Gastroesophageal sphincter (tissue), 4 donors: ENCODE data around the gene JPT1. TPM values are rescaled to one million over a fixed set of nuclear protein-coding genes. Genes with fewer than 3 reads are reported as not detected.
A peak's percentile ranks its signal among the peaks of the same experiment; 100 is the strongest.
"Not testable (repeated sequence)": the region's sequence is repeated elsewhere in the genome, so short reads cannot be mapped to it uniquely, and the experiment has no call there.

Experiments used
- ATAC-seq: fragments of 150-250 bp; one replicate; pipeline ENCODE4 v1.9.1; 2016; ENCODE audit warnings: mild to moderate bottlenecking, moderate library complexity
- H3K27ac ChIP-seq, 4 donors: fragments of 200-600 bp; sonication (generic) in 3 of 4; 1 replicate in 3 of 4; 2 replicates in 1 of 4; pipeline ENCODE4 v1.5.1; 2016 to 2019
- H3K27me3 ChIP-seq: fragments of 200-600 bp; sonication (generic); one replicate; pipeline ENCODE4 v1.5.1; 2019
- H3K36me3 ChIP-seq, 2 donors: fragments of 200-600 bp; sonication (generic); one replicate each; pipeline ENCODE4 v1.5.1; 2019; ENCODE audit warnings: control low read depth in 1 of 2
- H3K4me1 ChIP-seq, 3 donors: fragments of 200-600 bp; sonication (generic); 1 replicate in 2 of 3; 2 replicates in 1 of 3; pipeline ENCODE4 v1.5.1; 2016 to 2019; ENCODE audit warnings: control low read depth in 2 of 3
- H3K4me3 ChIP-seq, 2 donors: fragments of 200-600 bp; sonication (generic); one replicate each; pipeline ENCODE4 v1.5.1; 2019; ENCODE audit warnings: mild to moderate bottlenecking in 1 of 2, moderate library complexity in 1 of 2
- H3K9me3 ChIP-seq, 3 donors: fragments of 200-600 bp; sonication (generic); one replicate each; pipeline ENCODE4 v1.5.1; 2017 to 2019; ENCODE audit warnings: control low read depth in 2 of 3
- EP300 ChIP-seq: sonication (generic); formaldehyde crosslinking; IDR thresholded peaks from one replicate; pipeline ENCODE4 v1.6.1; 2017; ENCODE audit warnings: antibody characterized with exemption, mild to moderate bottlenecking
- POLR2A ChIP-seq, 2 donors: fragments of 450-650 bp; IDR thresholded peaks; one replicate each; pipeline ENCODE4 v1.6.1; 2017; ENCODE audit warnings: antibody characterized with exemption in 2 of 2, mild to moderate bottlenecking in 2 of 2, moderate library complexity in 1 of 2
- POLR2AphosphoS5 ChIP-seq: sonication (generic); formaldehyde crosslinking; IDR thresholded peaks from one replicate; pipeline ENCODE4 v1.6.1; 2017; ENCODE audit warnings: antibody characterized with exemption
- WGBS, 2 donors: methylation state at CpG; one replicate each; pipeline ENCODE4 v1.1.5; 2018; ENCODE audit warnings: low coverage in 1 of 2; 5-methylcytosine and 5-hydroxymethylcytosine counted together
- total RNA-seq, 4 donors: library from RNA; depleted of rRNA; stranded (reverse); fragments of >200 nt; gene quantifications; one replicate each; pipeline ENCODE4 v1.1.0, GENCODE V29; 2016
- TF ChIP-seq, protein P1 (sequence below), 4 experiments: fragments of 200-600 bp in 2 of 4; fragments of 450-650 bp in 2 of 4; sonication (generic) in 1 of 4; IDR thresholded peaks; one replicate each; pipeline ENCODE4 v1.5.1; 2017 to 2019; ENCODE audit warnings: antibody characterized with exemption in 4 of 4, mild to moderate bottlenecking in 2 of 4, moderate library complexity in 2 of 4

Gene JPT1
- total RNA-seq, 4 donors from 2014 or later, result 9.3 to 48.5 (median 25.0) TPM

DNA sequence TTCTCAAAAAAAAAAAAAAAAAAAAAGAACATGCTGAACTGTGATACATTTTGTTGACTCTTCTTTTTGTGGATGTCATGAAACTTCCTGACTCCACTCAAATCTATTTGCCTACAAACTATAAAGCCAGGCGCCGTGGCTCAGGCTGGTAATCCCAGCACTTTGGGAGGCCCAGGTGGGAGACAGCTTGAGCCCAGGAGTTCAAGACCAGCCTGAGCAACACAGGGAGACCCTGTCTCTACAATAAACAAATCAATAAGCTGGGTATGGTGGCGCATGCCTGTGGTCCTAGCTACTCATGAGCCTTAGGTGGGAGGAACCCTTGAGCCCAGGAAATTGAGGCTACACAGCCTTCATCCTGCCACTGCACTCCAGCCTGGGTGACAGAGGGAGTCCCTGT lies 21.3 kb downstream of the JPT1 start:
- Histone ChIP-seq H3K36me3 (peaks cover 0 to 20% of the 10 kb centered on the region in 2 donors), H3K4me1 (peaks cover 0 to 23% (median 5%) of the 10 kb centered on the region in 3 donors), H3K9me3 (no peaks in the 10 kb centered on the region), H3K27me3 (no peaks in the 10 kb centered on the region), H3K27ac (no peak overlapping the region), H3K4me3 (no peak overlapping the region)
- TF ChIP-seq, protein P1, sequence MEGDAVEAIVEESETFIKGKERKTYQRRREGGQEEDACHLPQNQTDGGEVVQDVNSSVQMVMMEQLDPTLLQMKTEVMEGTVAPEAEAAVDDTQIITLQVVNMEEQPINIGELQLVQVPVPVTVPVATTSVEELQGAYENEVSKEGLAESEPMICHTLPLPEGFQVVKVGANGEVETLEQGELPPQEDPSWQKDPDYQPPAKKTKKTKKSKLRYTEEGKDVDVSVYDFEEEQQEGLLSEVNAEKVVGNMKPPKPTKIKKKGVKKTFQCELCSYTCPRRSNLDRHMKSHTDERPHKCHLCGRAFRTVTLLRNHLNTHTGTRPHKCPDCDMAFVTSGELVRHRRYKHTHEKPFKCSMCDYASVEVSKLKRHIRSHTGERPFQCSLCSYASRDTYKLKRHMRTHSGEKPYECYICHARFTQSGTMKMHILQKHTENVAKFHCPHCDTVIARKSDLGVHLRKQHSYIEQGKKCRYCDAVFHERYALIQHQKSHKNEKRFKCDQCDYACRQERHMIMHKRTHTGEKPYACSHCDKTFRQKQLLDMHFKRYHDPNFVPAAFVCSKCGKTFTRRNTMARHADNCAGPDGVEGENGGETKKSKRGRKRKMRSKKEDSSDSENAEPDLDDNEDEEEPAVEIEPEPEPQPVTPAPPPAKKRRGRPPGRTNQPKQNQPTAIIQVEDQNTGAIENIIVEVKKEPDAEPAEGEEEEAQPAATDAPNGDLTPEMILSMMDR (IDR thresholded peaks at IDR 0.05), result no peak
- no peak for TF ChIP-seq POLR2AphosphoS5
- no peak for TF ChIP-seq EP300
- no peak for TF ChIP-seq POLR2A (IDR thresholded peaks at IDR 0.05)
- no peak for ATAC-seq
- 89% methylated on average over 1 of the region's 3 CpGs; no CpG with 5 or more reads in 1 of the 2 donors for WGBS, 2 donors

DNA sequence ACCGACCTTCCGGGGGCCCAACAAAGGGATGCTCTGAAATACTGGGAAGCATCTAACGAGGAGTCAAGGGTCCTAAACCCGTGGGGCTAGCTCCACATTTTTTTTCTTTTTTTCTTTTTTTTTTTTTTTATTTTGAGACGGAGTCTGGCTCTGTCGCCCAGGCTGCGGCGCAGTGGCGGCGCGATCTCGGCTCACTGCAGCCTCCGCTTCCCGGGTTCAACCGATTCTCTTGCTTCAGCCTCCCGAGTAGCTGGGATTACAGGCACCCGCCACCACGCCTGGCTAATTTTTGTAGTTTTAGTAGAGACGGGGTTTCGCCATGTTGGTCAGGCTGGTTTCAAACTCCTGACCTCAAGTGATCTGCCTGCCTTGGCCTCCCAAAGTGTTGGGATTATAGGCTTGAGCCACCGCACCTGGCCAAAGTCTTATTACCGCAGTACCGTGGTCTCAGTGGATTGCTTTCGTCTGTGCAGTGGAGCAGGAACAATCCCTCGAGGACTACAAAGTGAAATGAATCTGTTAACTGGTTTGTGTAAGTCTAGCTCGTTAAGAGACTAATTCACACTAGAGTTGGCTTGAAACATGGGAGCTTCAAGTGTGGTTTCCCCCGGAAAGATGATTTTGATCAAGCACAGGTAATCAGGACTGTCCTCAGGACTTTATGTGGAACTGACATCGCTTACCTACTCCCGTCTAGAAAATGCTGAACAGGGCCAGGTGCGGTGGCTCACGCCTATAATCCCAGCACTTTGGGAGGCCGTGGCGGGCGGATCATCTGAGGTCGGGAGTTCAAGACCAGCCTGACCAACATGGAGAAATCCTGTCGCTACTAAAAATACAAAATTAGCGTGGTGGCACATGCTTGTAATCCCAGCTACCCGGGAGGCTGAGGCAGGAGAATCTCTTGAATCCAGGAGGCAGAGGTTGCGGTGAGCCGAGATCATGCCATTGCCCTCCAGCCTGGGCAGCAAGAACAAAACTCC lies 22.0 kb downstream of the JPT1 start:
- Histone ChIP-seq H3K4me1 (peaks cover 0 to 23% (median 5%) of the 10 kb centered on the region in 3 donors), H3K4me3 (peak overlapping the region; percentile 59 to 88), H3K36me3 (peaks cover 0 to 20% of the 10 kb centered on the region in 2 donors), H3K27ac (peak overlapping the region; percentile 59 to 90 (median 88))
- WGBS, 2 donors, result 5 to 96% methylated on average over 4 to 18 of the region's 40 CpGs
- H3K27me3 ChIP-seq, H3K9me3 ChIP-seq, ATAC-seq: not testable (repeated sequence)

DNA sequence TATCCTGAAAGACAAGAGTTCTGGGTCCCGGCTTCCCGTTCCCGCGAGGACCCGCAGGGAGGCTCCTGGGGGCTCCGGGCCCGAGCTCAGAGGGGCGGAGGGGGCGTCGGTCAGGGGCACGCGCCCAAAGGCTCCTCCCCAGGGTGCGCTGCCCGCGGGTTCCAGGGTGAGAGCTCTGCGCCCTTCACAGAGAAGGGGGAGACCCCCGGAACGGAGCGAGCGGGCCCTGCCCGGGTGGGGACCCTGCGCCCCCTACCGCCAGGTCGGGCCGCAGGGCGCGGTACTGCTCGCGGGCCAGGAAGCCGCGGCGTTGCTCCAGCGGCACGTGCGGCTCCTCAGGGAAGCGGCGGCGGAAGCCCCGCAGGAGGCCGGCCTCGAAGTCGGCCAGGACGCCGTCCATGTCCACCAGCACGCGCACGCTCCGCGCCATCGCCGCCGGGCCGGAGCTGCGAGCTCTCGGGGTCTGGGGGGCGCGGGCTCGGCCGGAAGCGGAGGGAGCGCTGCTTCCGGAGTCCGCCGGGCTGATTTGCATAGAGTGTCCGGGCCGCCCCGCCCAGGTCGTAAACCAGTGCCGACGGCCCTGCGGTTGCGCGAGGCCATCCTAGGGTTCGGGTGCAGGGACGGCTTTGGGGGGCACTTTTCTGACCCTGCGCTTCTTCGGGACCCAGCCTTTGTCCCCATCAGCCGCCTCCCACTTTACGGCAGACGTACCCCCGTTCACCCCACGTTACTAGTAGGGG lies 22.9 kb downstream of the JPT1 start, which contains the start of gene NT5C:
Gene NT5C (minus strand): TSS at position 465 of the 740 bp plus-strand sequence. CDS start 35 bp downstream, at position 430.
- WGBS, 2 donors, result 0% methylated on average over 5 of the region's 82 CpGs; no CpG with 5 or more reads in 1 of the 2 donors
- TF ChIP-seq POLR2AphosphoS5 (peak; percentile 21), POLR2A (IDR thresholded peaks at IDR 0.05) (peak; percentile 63 to 73), EP300 (no peak)
- TF ChIP-seq, protein P1 (IDR thresholded peaks at IDR 0.05), result peak in 3 of 4 experiments; percentile 70 to 88 (median 78)
- Histone ChIP-seq H3K4me3 (peak within 1 kb of the TSS; percentile 59 to 88), H3K27ac (peak within 1 kb of the TSS; percentile 59 to 90 (median 88)), H3K4me1 (peaks cover 0 to 23% (median 5%) of the 10 kb centered on the region in 3 donors), H3K27me3 (no peaks in the 10 kb centered on the region), H3K36me3 (peaks cover 0 to 20% of the 10 kb centered on the region in 2 donors), H3K9me3 (no peaks in the 10 kb centered on the region)
- peak; percentile 93 for ATAC-seq

DNA sequence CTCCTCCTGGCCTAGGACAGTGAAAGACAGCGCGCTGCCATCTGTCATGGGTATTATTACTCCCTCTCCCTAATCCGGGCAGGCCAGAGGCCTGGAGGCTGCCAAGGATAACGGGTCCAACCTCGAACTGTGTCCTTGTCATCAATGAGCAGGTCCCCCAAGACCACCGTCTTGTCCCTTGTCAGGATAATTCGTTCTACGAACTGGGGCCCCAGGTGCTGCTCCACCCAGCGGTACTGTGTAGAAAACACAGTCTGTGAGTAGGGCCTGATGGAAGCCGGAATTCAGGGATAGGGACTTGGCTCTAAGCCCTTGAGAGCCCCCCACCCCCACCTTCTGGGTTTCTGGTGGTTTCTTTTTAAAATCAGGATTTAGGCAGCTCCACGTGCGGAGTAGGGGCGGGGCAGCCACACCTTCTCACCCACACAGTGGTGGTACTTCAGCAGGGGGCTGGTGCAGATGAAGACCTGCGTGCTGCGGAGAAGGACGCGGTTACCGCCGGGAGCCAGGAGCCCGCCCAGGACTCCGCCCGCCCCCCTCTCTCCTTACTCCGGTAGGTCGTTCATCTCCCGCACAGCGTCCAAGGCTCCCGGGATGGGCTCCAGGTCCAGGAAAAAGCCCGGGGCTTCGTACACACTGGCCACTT lies 23.6 kb downstream of the JPT1 start:
- Histone ChIP-seq H3K27me3 (no peaks in the 10 kb centered on the region), H3K27ac (peak overlapping the region; percentile 59 to 90 (median 88)), H3K9me3 (no peaks in the 10 kb centered on the region), H3K36me3 (peaks cover 0 to 20% of the 10 kb centered on the region in 2 donors), H3K4me1 (peaks cover 0 to 23% (median 5%) of the 10 kb centered on the region in 3 donors), H3K4me3 (peak overlapping the region; percentile 59 to 88)
- 30 to 41% methylated on average over 3 to 6 of the region's 29 CpGs for WGBS, 2 donors
- ATAC-seq, result peak; percentile 51
- no peak for TF ChIP-seq POLR2A (IDR thresholded peaks at IDR 0.05)
- TF ChIP-seq POLR2AphosphoS5, result no peak
- TF ChIP-seq, protein P1 (IDR thresholded peaks at IDR 0.05), result peak in 3 of 4 experiments; percentile 35 to 57 (median 45)
- TF ChIP-seq EP300, result no peak
